ENCODE data around the gene KIF2C.

The KIF2C gene

DNA sequence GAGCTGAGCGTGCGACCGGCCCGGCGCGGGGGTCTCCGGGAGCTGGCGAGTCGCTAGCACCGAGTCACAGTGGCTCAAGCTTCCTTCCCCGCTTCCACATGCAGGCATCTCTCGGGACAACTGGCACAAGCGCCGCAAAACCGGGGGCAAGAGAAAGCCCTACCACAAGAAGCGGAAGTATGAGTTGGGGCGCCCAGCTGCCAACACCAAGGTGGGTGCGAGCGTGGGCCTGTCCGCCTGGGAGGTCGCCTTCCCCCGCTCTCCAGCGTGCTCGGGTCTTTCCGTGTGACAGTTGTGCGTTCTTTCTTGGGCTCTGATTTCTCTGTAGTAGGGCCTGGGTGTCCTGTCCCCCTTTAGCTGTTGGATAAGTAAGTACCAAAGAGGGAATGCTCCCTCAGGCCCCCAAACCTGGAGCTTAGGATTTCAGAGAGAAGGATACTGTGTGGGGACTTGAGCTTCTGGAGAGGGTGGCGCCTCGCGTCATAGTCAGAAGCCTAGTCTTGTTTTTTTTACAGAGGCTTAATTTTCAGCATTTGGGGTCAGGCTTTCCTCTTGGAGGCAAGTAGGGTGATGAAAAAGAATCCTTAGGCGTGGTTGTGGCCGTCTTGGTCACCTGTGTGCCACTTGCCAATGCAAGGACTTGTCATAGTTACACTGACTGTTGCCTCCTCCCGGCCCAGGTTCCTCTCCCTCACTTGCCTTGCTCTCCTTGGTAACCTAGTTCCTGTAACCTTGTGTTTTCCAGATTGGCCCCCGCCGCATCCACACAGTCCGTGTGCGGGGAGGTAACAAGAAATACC lies 36.5 kb downstream of the KIF2C start:
- Histone ChIP-seq H3F3A (ENCODE audit: insufficient read depth, low read length) (peaks cover 42% of the 10 kb centered on the region), H3K9me2 (replicated peaks; ENCODE audit: insufficient read depth, low read length) (no peaks in the 10 kb centered on the region), H3K36me3 (replicated peaks; ENCODE audit: insufficient read depth, low read length) (peaks cover 18% of the 10 kb centered on the region), H4K20me1 (ENCODE audit: insufficient read depth, low read length) (peaks cover 11% of the 10 kb centered on the region; the same call in 1 of the 2 replicates), H3K9ac (ENCODE audit: low read length) (peak overlapping the region; percentile 90), H3K4me1 (ENCODE audit: low read length) (0 out of 2 replicates have a peak, but pooled peaks cover 7% of the 10 kb centered on the region), H3K4me2 (ENCODE audit: low read depth, low read length) (peak overlapping the region; percentile 74), H3K27ac (ENCODE audit: low read length) (peak overlapping the region; percentile 67), H3K79me2 (ENCODE audit: low read length) (peaks cover 41% of the 10 kb centered on the region), H3K9me3 (replicated peaks; ENCODE audit: insufficient read depth, low read length) (no peaks in the 10 kb centered on the region), H3K27me3 (replicated peaks; ENCODE audit: insufficient read depth, low read length) (no peaks in the 10 kb centered on the region), H2AFZ (ENCODE audit: low read length) (0 out of 2 replicates have a peak overlapping the region, but pooled peaks have one; percentile 98), H3K4me3 (ENCODE audit: low read length) (peak overlapping the region; percentile 98)
- TF ChIP-seq EZH2 (optimal IDR thresholded peaks at IDR 0.05; ENCODE audit: low read depth, low read length) = no peak
- TF ChIP-seq CTCF (IDR thresholded peaks at IDR 0.05; ENCODE audit: low read length) = no peak
- no peak for TF ChIP-seq EZH2phosphoT487 (IDR thresholded peaks at IDR 0.05; ENCODE audit: low read length)
- DNase-seq = peak; percentile 33

DNA sequence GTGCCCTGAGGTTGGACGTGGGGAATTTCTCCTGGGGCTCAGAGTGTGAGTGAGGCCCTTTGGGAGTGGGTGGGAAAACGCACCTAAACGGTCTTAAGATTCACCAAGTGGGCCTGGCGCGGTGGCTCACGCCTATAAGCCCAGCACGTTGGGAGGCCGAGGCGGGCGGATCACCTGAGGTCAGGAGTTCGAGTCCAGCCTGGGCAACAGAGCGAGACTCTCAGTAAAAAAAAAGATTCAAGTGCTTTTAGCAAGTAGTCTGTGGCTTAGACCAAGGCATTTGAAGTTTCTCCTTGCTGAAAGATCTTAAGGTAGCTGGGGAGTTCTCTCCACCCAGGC lies 37.1 kb downstream of the KIF2C start:
- Histone ChIP-seq H3K27me3 (replicated peaks; ENCODE audit: insufficient read depth, low read length) (no peaks in the 10 kb centered on the region), H3K27ac (ENCODE audit: low read length) (peak overlapping the region; percentile 67; the same call in 1 of the 2 replicates), H2AFZ (ENCODE audit: low read length) (no peak overlapping the region), H3F3A (ENCODE audit: insufficient read depth, low read length) (peaks cover 47% of the 10 kb centered on the region), H3K9me3 (replicated peaks; ENCODE audit: insufficient read depth, low read length) (no peaks in the 10 kb centered on the region), H4K20me1 (ENCODE audit: insufficient read depth, low read length) (peaks cover 11% of the 10 kb centered on the region; the same call in 1 of the 2 replicates), H3K4me3 (ENCODE audit: low read length) (peak overlapping the region; percentile 98), H3K36me3 (replicated peaks; ENCODE audit: insufficient read depth, low read length) (peaks cover 18% of the 10 kb centered on the region), H3K79me2 (ENCODE audit: low read length) (peaks cover 41% of the 10 kb centered on the region), H3K9me2 (replicated peaks; ENCODE audit: insufficient read depth, low read length) (no peaks in the 10 kb centered on the region), H3K9ac (ENCODE audit: low read length) (peak overlapping the region; percentile 90), H3K4me2 (ENCODE audit: low read depth, low read length) (peak overlapping the region; percentile 74), H3K4me1 (ENCODE audit: low read length) (0 out of 2 replicates have a peak, but pooled peaks cover 7% of the 10 kb centered on the region)
- no peak for DNase-seq
- TF ChIP-seq EZH2phosphoT487 (IDR thresholded peaks at IDR 0.05; ENCODE audit: low read length) (no peak), CTCF (IDR thresholded peaks at IDR 0.05; ENCODE audit: low read length) (no peak), EZH2 (optimal IDR thresholded peaks at IDR 0.05; ENCODE audit: low read depth, low read length) (no peak)

DNA sequence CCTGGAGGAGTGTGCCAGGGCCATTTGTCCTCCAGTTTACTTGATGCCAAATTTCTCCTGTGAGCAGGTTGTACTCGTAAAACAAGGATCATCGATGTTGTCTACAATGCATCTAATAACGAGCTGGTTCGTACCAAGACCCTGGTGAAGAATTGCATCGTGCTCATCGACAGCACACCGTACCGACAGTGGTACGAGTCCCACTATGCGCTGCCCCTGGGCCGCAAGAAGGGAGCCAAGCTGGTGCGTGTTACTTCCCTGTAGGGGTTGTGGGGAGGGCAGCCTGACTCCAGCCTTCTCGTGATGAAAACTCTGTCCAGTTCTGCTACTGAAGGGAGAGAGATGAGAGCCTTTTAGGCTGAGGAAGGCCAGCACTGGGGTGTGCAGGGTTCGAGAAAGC lies 37.9 kb downstream of the KIF2C start:
- H3F3A ChIP-seq (ENCODE audit: insufficient read depth, low read length) = peaks cover 48% of the 10 kb centered on the region
- peaks cover 41% of the 10 kb centered on the region for H3K79me2 ChIP-seq (ENCODE audit: low read length)

More for the DNA sequence above, 37.9 kb downstream of the KIF2C start:
- Histone ChIP-seq H3K9me2 (replicated peaks; ENCODE audit: insufficient read depth, low read length) (no peaks in the 10 kb centered on the region), H2AFZ (ENCODE audit: low read length) (no peak overlapping the region), H3K4me1 (ENCODE audit: low read length) (0 out of 2 replicates have a peak, but pooled peaks cover 7% of the 10 kb centered on the region), H4K20me1 (ENCODE audit: insufficient read depth, low read length) (peaks cover 11% of the 10 kb centered on the region; the same call in 1 of the 2 replicates), H3K4me2 (ENCODE audit: low read depth, low read length) (peak overlapping the region; percentile 74; the same call in 1 of the 2 replicates), H3K27me3 (replicated peaks; ENCODE audit: insufficient read depth, low read length) (no peaks in the 10 kb centered on the region), H3K9me3 (replicated peaks; ENCODE audit: insufficient read depth, low read length) (no peaks in the 10 kb centered on the region), H3K4me3 (ENCODE audit: low read length) (peak overlapping the region; percentile 98; the same call in 1 of the 2 replicates), H3K36me3 (replicated peaks; ENCODE audit: insufficient read depth, low read length) (peaks cover 18% of the 10 kb centered on the region), H3K27ac (ENCODE audit: low read length) (no peak overlapping the region), H3K9ac (ENCODE audit: low read length) (no peak overlapping the region; the same call in 1 of the 2 replicates)
- no peak for DNase-seq
- TF ChIP-seq CTCF (IDR thresholded peaks at IDR 0.05; ENCODE audit: low read length) (no peak), EZH2phosphoT487 (IDR thresholded peaks at IDR 0.05; ENCODE audit: low read length) (no peak)

All from MM.1S (cell line).